Astrocyte (in vitro differentiated cells and primary cell): ENCODE data around the gene MOB3A.

Source experiments
- EZH2 ChIP-seq: IDR thresholded peaks from 2 replicates; pipeline ENCODE4 v1.6.1; 2012; ENCODE audit warnings: mild to moderate bottlenecking, low read length, inconsistent platforms; ENCODE audit not compliant: insufficient read depth
- TF ChIP-seq, protein P1 (sequence below): IDR thresholded peaks from 2 replicates; pipeline ENCODE4 v1.5.1; 2011; ENCODE audit warnings: low read depth, mild to moderate bottlenecking, inconsistent platforms, low read length, moderate library complexity; ENCODE audit not compliant: insufficient read depth

DNA sequence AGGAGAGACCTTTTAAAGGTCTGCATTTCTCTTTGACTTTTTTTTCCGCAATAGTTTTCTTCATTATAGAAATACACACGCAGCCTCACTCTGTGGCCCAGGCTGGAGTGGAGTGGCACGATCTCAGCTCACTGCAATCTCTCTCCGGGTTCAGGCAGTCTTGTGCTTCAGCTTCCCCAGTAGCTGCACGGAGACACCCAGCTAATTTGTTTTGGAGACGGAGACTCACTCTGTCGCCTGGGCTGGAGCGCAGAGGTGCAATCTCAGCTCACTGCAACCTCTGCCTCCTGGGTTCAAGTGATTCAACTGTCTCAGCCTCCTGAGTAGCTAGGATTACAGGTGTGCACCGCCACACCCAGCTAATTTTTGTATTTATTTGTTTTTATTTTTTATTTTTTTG, 33.4 kb downstream of the MOB3A start:
- TF ChIP-seq, protein P1, sequence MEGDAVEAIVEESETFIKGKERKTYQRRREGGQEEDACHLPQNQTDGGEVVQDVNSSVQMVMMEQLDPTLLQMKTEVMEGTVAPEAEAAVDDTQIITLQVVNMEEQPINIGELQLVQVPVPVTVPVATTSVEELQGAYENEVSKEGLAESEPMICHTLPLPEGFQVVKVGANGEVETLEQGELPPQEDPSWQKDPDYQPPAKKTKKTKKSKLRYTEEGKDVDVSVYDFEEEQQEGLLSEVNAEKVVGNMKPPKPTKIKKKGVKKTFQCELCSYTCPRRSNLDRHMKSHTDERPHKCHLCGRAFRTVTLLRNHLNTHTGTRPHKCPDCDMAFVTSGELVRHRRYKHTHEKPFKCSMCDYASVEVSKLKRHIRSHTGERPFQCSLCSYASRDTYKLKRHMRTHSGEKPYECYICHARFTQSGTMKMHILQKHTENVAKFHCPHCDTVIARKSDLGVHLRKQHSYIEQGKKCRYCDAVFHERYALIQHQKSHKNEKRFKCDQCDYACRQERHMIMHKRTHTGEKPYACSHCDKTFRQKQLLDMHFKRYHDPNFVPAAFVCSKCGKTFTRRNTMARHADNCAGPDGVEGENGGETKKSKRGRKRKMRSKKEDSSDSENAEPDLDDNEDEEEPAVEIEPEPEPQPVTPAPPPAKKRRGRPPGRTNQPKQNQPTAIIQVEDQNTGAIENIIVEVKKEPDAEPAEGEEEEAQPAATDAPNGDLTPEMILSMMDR = no peak
- no peak for TF ChIP-seq EZH2
